H1 (cell line): ENCODE results near the gene MRTO4. TPM values are rescaled to one million over a fixed set of nuclear protein-coding genes. Genes with fewer than 3 reads are reported as not detected.

Experiments used
- CTCF ChIA-PET: fragments of 300-600 bp; sonication (Branson Sonifier 250); formaldehyde crosslinking; loops from one replicate; lab custom pipeline; 2021; ENCODE audit not compliant: partially characterized antibody; lab: Charles Lee
- POLR2A ChIA-PET: fragments of 300-600 bp; sonication (Branson Sonifier 250); formaldehyde crosslinking; loops from one replicate; lab custom pipeline; 2021; ENCODE audit warnings: inconsistent platforms; ENCODE audit not compliant: partially characterized antibody; lab: Charles Lee
- DNase-seq, 2 experiments: peaks; one replicate each; pipeline versions ENCODE4 v3.0.0 to v3.0.0-alpha.2; 2010 to 2022; ENCODE audit warnings: low spot score in 2 of 2, low read depth in 1 of 2, mixed read lengths in 1 of 2
- FAIRE-seq: peaks from 2 replicates; lab custom pipeline; 2011; peaks lifted over from hg19 to GRCh38; lab: Jason Lieb, UNC
- H2AFZ ChIP-seq: 2 replicates; pipeline ENCODE4 v1.8.1; 2012; ENCODE audit warnings: low read length, inconsistent platforms
- H2AK5ac ChIP-seq: 2 replicates; pipeline ENCODE4 v1.6.1; 2013; ENCODE audit warnings: low read depth, low read length
- H2BK120ac ChIP-seq: replicated peaks from 2 replicates; pipeline ENCODE3; 2013; ENCODE audit warnings: low read depth, low read length, inconsistent platforms
- H2BK12ac ChIP-seq: 2 replicates; pipeline ENCODE4 v1.6.1; 2013; ENCODE audit warnings: low read depth, low read length
- H2BK15ac ChIP-seq: 2 replicates; pipeline ENCODE4 v1.6.1; 2013; ENCODE audit warnings: low read length
- H2BK20ac ChIP-seq: 2 replicates; pipeline ENCODE4 v1.6.1; 2013; ENCODE audit warnings: low read length
- H2BK5ac ChIP-seq: 2 replicates; pipeline ENCODE4 v1.6.1; 2013; ENCODE audit warnings: low read depth, low read length
- H3K14ac ChIP-seq: 2 replicates; pipeline ENCODE4 v1.6.1; 2013; ENCODE audit warnings: inconsistent platforms; ENCODE audit not compliant: insufficient read length
- H3K18ac ChIP-seq: 2 replicates; pipeline ENCODE4 v1.6.1; 2013; ENCODE audit warnings: low read length; ENCODE audit errors: extremely low read depth
- H3K23ac ChIP-seq: 2 replicates; pipeline ENCODE4 v1.6.1; 2013; ENCODE audit warnings: inconsistent platforms; ENCODE audit not compliant: insufficient read length
- H3K23me2 ChIP-seq: 2 replicates; pipeline ENCODE4 v1.6.1; 2013; ENCODE audit warnings: low read depth, low read length
- H3K27ac ChIP-seq: 2 replicates; pipeline ENCODE4 v1.6.1; 2011; ENCODE audit warnings: low read depth, low read length, inconsistent platforms
- H3K27me3 ChIP-seq, 4 experiments: replicated peaks in 1 of 4; 1 replicate in 1 of 4; 2 replicates in 3 of 4; pipeline versions ENCODE4 v1.6.1 to v1.8.1; 2011 to 2013; ENCODE audit warnings: low read length in 3 of 4, mild to moderate bottlenecking in 3 of 4, inconsistent platforms in 2 of 4, mixed read lengths in 2 of 4, moderate library complexity in 1 of 4; ENCODE audit not compliant: control insufficient read depth in 3 of 4, insufficient read depth in 3 of 4; ENCODE audit errors: extremely low read depth in 1 of 4
- H3K36me3 ChIP-seq, 4 experiments: 2 replicates each; pipeline versions ENCODE4 v1.6.1 to v1.8.1; 2011 to 2013; ENCODE audit warnings: mild to moderate bottlenecking in 4 of 4, low read length in 3 of 4, moderate library complexity in 2 of 4, control low read depth in 1 of 4, inconsistent platforms in 1 of 4; ENCODE audit not compliant: insufficient read depth in 4 of 4, control insufficient read depth in 2 of 4
- H3K4ac ChIP-seq: replicated peaks from 2 replicates; pipeline ENCODE3; 2013; ENCODE audit warnings: low read length, low read depth, mixed read lengths, inconsistent platforms; ENCODE audit not compliant: insufficient read length
- H3K4me1 ChIP-seq, 4 experiments: replicated peaks in 1 of 4; 1 replicate in 1 of 4; 2 replicates in 3 of 4; pipeline versions ENCODE4 v1.6.1 to v1.8.1; 2011 to 2013; ENCODE audit warnings: low read length in 3 of 4, inconsistent platforms in 2 of 4, mixed read lengths in 1 of 4; ENCODE audit not compliant: insufficient read depth in 4 of 4, control insufficient read depth in 3 of 4
- H3K4me2 ChIP-seq, 2 experiments: 2 replicates each; pipeline versions ENCODE4 v1.6.1 to v1.8.1; 2011 to 2013; ENCODE audit warnings: low read depth in 2 of 2, low read length in 2 of 2, control low read depth in 1 of 2, inconsistent platforms in 1 of 2, mild to moderate bottlenecking in 1 of 2; ENCODE audit not compliant: insufficient read depth in 1 of 2
- H3K4me3 ChIP-seq, 4 experiments: fragments of 200-600, 300-600 bp in 1 of 4; sonication (generic), shearing (Covaris generic), sonication (Bioruptor Twin) in 1 of 4; 2 replicates each; pipeline versions ENCODE4 v1.5.1 to v1.8.1; 2011 to 2016; ENCODE audit warnings: low read length in 4 of 4, low read depth in 3 of 4, control low read depth in 2 of 4, inconsistent platforms in 2 of 4, mild to moderate bottlenecking in 2 of 4, mixed read lengths in 1 of 4, moderate library complexity in 1 of 4; ENCODE audit not compliant: insufficient read depth in 2 of 4; ENCODE audit errors: extremely low read depth in 1 of 4
- H3K56ac ChIP-seq: replicated peaks from 2 replicates; pipeline ENCODE3; 2013; ENCODE audit warnings: low read depth, mild to moderate bottlenecking, mixed read lengths, low read length, inconsistent platforms; ENCODE audit not compliant: insufficient read length
- H3K79me1 ChIP-seq: 2 replicates; pipeline ENCODE4 v1.6.1; 2013; ENCODE audit warnings: low read depth, low read length, control low read depth
- H3K79me2 ChIP-seq, 2 experiments: 2 replicates each; pipeline versions ENCODE4 v1.6.1 to v1.8.1; 2012 to 2013; ENCODE audit warnings: low read length in 2 of 2, mild to moderate bottlenecking in 2 of 2, inconsistent platforms in 1 of 2; ENCODE audit not compliant: insufficient read depth in 2 of 2, control insufficient read depth in 1 of 2
- H3K9ac ChIP-seq, 4 experiments: replicated peaks in 1 of 4; 1 replicate in 1 of 4; 2 replicates in 3 of 4; pipeline versions ENCODE4 v1.6.1 to v1.8.1; 2011 to 2013; ENCODE audit warnings: low read depth in 3 of 4, low read length in 3 of 4, control low read depth in 2 of 4, mild to moderate bottlenecking in 2 of 4, moderate library complexity in 2 of 4, inconsistent platforms in 1 of 4; ENCODE audit errors: extremely low read depth in 1 of 4
- H3K9me3 ChIP-seq, 2 experiments: 2 replicates each; pipeline versions ENCODE4 v1.6.1 to v1.8.1; 2012 to 2013; ENCODE audit warnings: mild to moderate bottlenecking in 2 of 2, moderate library complexity in 2 of 2, control low read depth in 1 of 2, inconsistent platforms in 1 of 2, low read depth in 1 of 2, low read length in 1 of 2, mixed read lengths in 1 of 2; ENCODE audit not compliant: insufficient read depth in 2 of 2
- H4K20me1 ChIP-seq, 2 experiments: replicated peaks in 1 of 2; 2 replicates each; pipeline versions ENCODE3 to v1.8.1; 2011 to 2013; ENCODE audit warnings: inconsistent platforms in 2 of 2, low read length in 2 of 2, mild to moderate bottlenecking in 1 of 2; ENCODE audit not compliant: insufficient read depth in 2 of 2, control insufficient read depth in 1 of 2
- H4K5ac ChIP-seq: 2 replicates; pipeline ENCODE4 v1.6.1; 2013; ENCODE audit warnings: low read length, low read depth, mixed read lengths, inconsistent platforms; ENCODE audit not compliant: insufficient read length
- H4K8ac ChIP-seq: 2 replicates; pipeline ENCODE4 v1.8.0; 2013; ENCODE audit warnings: mild to moderate bottlenecking, moderate library complexity, low read length, inconsistent platforms; ENCODE audit not compliant: insufficient read depth; ENCODE audit errors: extremely low read depth
- H4K91ac ChIP-seq: replicated peaks from 2 replicates; pipeline ENCODE3; 2013; ENCODE audit warnings: low read length, mixed read lengths, inconsistent platforms; ENCODE audit not compliant: insufficient read length
- CHD2 ChIP-seq: IDR thresholded peaks from 2 replicates; pipeline ENCODE4 v1.6.1; 2012; ENCODE audit warnings: low read length, improper control_type of control experiment
- GABPA ChIP-seq: IDR thresholded peaks from 2 replicates; pipeline ENCODE4 v1.6.1; 2011; ENCODE audit warnings: mild to moderate bottlenecking, low read length, moderate library complexity, borderline replicate concordance; ENCODE audit not compliant: insufficient read depth
- HDAC6 ChIP-seq: IDR thresholded peaks from one replicate; pipeline ENCODE4 v1.7.1; 2012; ENCODE audit warnings: low read depth, mild to moderate bottlenecking, inconsistent platforms, low read length, moderate library complexity
- KDM1A ChIP-seq: fragments of 200-600, 300-600 bp; sonication (generic); IDR thresholded peaks from 2 replicates; pipeline ENCODE4 v1.7.1; 2016; ENCODE audit warnings: mild to moderate bottlenecking, low read length, borderline replicate concordance
- KDM4A ChIP-seq: IDR thresholded peaks from one replicate; pipeline ENCODE4 v1.7.1; 2012; ENCODE audit warnings: low read depth, mild to moderate bottlenecking, moderate library complexity, low read length, inconsistent platforms; ENCODE audit not compliant: severe bottlenecking
- POU5F1 ChIP-seq: IDR thresholded peaks from 2 replicates; pipeline ENCODE4 v1.6.1; 2011; ENCODE audit warnings: low read depth, mild to moderate bottlenecking, low read length, moderate library complexity
- SIN3A ChIP-seq, 2 experiments: IDR thresholded peaks in 1 of 2; conservative IDR thresholded peaks in 1 of 2; 2 replicates each; pipeline ENCODE4 v1.6.1; 2011 to 2012; ENCODE audit warnings: low read length in 2 of 2, improper control_type of control experiment in 1 of 2, low read depth in 1 of 2, mild to moderate bottlenecking in 1 of 2
- WGBS, 2 experiments: shearing (Covaris generic) in 1 of 2; methylation state at CpG; one replicate each; pipeline versions ENCODE4 v1.1.6 to v1.1.7; 2013 to 2015; ENCODE audit warnings: low lambda C conversion rate in 2 of 2, mixed read lengths in 2 of 2, inconsistent platforms in 1 of 2, low coverage in 1 of 2, missing lambda C conversion rate in 1 of 2; ENCODE audit not compliant: insufficient replicate concordance in 2 of 2, insufficient coverage in 1 of 2, insufficient read length in 1 of 2; ENCODE audit errors: extremely low coverage in 1 of 2, missing lambda C conversion rate in 1 of 2; 5-methylcytosine and 5-hydroxymethylcytosine counted together
- polyA plus RNA-seq, 7 experiments: library from polyadenylated mRNA; depleted of rRNA in 3 of 7; stranded (reverse) in 5 of 7; unstranded in 2 of 7; fragments of >200 nt in 5 of 7; fragments of 200-250 nt in 2 of 7; gene quantifications; 1 replicate in 5 of 7; 2 replicates in 1 of 7; 4 replicates in 1 of 7; pipeline versions ENCODE4 v1.2.1 to v1.2.3, GENCODE V29; 2011 to 2013; ENCODE audit warnings: missing spikeins in 2 of 7, mixed read lengths in 2 of 7
- total RNA-seq: library from RNA; stranded (reverse); fragmentation: NEBNext Ultra II Directional; extraction: Animal tissue kit (Norgen Biotek cat#: 25700); gene quantifications from 2 replicates; pipeline ENCODE4 v1.2.1, GENCODE V29; 2021

The MRTO4 gene
- total and polyA plus RNA-seq, 2 of the 8 experiments (the other 6 are each of a cell fraction or from before 2014, with no cell fraction given): 36.9 to 64.3 TPM

DNA sequence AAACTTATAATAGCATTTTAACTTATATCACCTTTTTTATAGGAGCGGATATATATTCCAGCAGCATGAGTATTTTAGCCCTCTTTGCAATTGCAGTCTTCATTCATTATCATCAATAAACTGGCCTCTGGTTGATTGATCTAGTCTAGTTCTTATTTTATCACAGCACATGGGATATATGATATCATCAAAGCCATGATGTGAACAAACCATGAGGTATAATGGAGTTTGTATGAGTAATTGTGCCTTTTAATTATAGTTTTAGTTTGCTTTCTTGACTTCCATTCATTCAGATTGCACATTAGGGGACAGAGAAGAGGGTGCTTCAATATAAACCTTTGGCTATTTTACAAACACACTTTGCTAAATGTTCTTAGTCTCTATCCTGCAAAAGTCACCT is 38.0 kb upstream of the MRTO4 start:
- H3K14ac ChIP-seq: no peak overlapping the region
- H3K23me2 ChIP-seq: peaks cover 9% of the 10 kb centered on the region
- H3K18ac ChIP-seq: no peak overlapping the region
- FAIRE-seq: no peak
- H2BK15ac ChIP-seq: no peak overlapping the region
- H3K4me2 ChIP-seq: no peak overlapping the region
- no peak overlapping the region for H3K9ac ChIP-seq
- 88% methylated on average over 1 of the region's 1 CpG; no CpG with 5 or more reads in 1 of the 2 experiments for WGBS, 2 experiments
- H3K79me2 ChIP-seq: peaks cover 14 to 50% of the 10 kb centered on the region in 2 experiments
- ChIA-PET CTCF (no interaction called here), POLR2A (no interaction called here)
- no peak overlapping the region for H3K56ac ChIP-seq
- no peaks in the 10 kb centered on the region for H3K9me3 ChIP-seq
- peaks cover 5% of the 10 kb centered on the region; the same call in 1 of the 2 replicates for H3K79me1 ChIP-seq
- H4K20me1 ChIP-seq: peaks cover 4 to 9% of the 10 kb centered on the region in 2 experiments
- DNase-seq: no peak
- no peak overlapping the region for H4K91ac ChIP-seq
- no peak overlapping the region for H2AK5ac ChIP-seq
- no peak overlapping the region for H2BK12ac ChIP-seq
- H3K27ac ChIP-seq: no peak overlapping the region
- no peak overlapping the region for H2BK5ac ChIP-seq
- H2BK20ac ChIP-seq: no peak overlapping the region
- no peak overlapping the region for H2BK120ac ChIP-seq
- H4K5ac ChIP-seq: no peak overlapping the region
- no peaks in the 10 kb centered on the region for H3K27me3 ChIP-seq
- peaks cover 0 to 6% (median 0%) of the 10 kb centered on the region in 4 experiments; a peak in 3 of 7 replicates for H3K4me1 ChIP-seq
- peaks cover 2 to 14% (median 7%) of the 10 kb centered on the region in 4 experiments; a peak in 5 of 8 replicates for H3K36me3 ChIP-seq
- no peak overlapping the region for H3K4ac ChIP-seq
- H2AFZ ChIP-seq: no peak overlapping the region
- H4K8ac ChIP-seq: no peak overlapping the region
- no peak overlapping the region for H3K4me3 ChIP-seq
- no peak overlapping the region for H3K23ac ChIP-seq
- no peak for TF ChIP-seq GABPA
- TF ChIP-seq POU5F1: no peak
- TF ChIP-seq SIN3A (conservative IDR thresholded peaks at IDR 0.05 in 1 of 2, IDR thresholded peaks at IDR 0.05 in 1 of 2; ENCODE audit: low read depth in 1 of 2, low read length in 2 of 2): no peak
- no peak for TF ChIP-seq KDM4A
- no peak for TF ChIP-seq CHD2
- TF ChIP-seq KDM1A: no peak
- no peak for TF ChIP-seq HDAC6
